ENCODE measurements around the gene FGGY.

The FGGY gene

GRCh38 chr1:59354709-59355337 is 57.9 kb downstream of the FGGY start:
- Histone ChIP-seq H3K36me3 (ENCODE audit: insufficient read depth, low read length) (no peaks in the 10 kb centered on the region), H3K27me3 (ENCODE audit: insufficient read depth, low read length) (no peaks in the 10 kb centered on the region), H3K4me1 (ENCODE audit: insufficient read depth, low read length) (peaks cover 6% of the 10 kb centered on the region; the same call in 1 of the 2 replicates), H3K4me3 (ENCODE audit: low read length) (no peak overlapping the region), H3K27ac (ENCODE audit: low read depth, low read length) (no peak overlapping the region), H3K9me3 (ENCODE audit: insufficient read depth, low read depth, low read length) (no peaks in the 10 kb centered on the region), H3K9ac (ENCODE audit: low read depth, low read length) (no peak overlapping the region)
- WGBS: 89% methylated on average over 4 of the region's 5 CpGs

- H3K36me3 ChIP-seq (ENCODE audit: insufficient read depth, low read length): no peaks in the 10 kb centered on the region
- no peak overlapping the region for H3K4me3 ChIP-seq (ENCODE audit: low read length)
- peaks cover 6% of the 10 kb centered on the region; the same call in 1 of the 2 replicates for H3K4me1 ChIP-seq (ENCODE audit: insufficient read depth, low read length)
- H3K9ac ChIP-seq (ENCODE audit: low read depth, low read length): no peak overlapping the region
- H3K9me3 ChIP-seq (ENCODE audit: insufficient read depth, low read depth, low read length): no peaks in the 10 kb centered on the region
- no peak overlapping the region for H3K27ac ChIP-seq (ENCODE audit: low read depth, low read length)
- H3K27me3 ChIP-seq (ENCODE audit: insufficient read depth, low read length): no peaks in the 10 kb centered on the region
Observed at GRCh38 chr1:59355361-59355760, 58.5 kb downstream of the FGGY start.

GRCh38 chr1:59356627-59357026 is 59.7 kb downstream of the FGGY start:
- Histone ChIP-seq H3K9ac (ENCODE audit: low read depth, low read length) (no peak overlapping the region), H3K27ac (ENCODE audit: low read depth, low read length) (no peak overlapping the region), H3K9me3 (ENCODE audit: insufficient read depth, low read depth, low read length) (no peaks in the 10 kb centered on the region), H3K36me3 (ENCODE audit: insufficient read depth, low read length) (no peaks in the 10 kb centered on the region), H3K27me3 (ENCODE audit: insufficient read depth, low read length) (no peaks in the 10 kb centered on the region), H3K4me3 (ENCODE audit: low read length) (no peak overlapping the region), H3K4me1 (ENCODE audit: insufficient read depth, low read length) (peaks cover 6% of the 10 kb centered on the region; the same call in 1 of the 2 replicates)
- WGBS: 95% methylated on average over 1 of the region's 1 CpG

GRCh38 chr1:59357645-59358320 is 60.9 kb downstream of the FGGY start:
- peaks cover 6% of the 10 kb centered on the region; the same call in 1 of the 2 replicates for H3K4me1 ChIP-seq (ENCODE audit: insufficient read depth, low read length)
- H3K27ac ChIP-seq (ENCODE audit: low read depth, low read length): no peak overlapping the region
- no peak overlapping the region for H3K4me3 ChIP-seq (ENCODE audit: low read length)
- no peaks in the 10 kb centered on the region for H3K9me3 ChIP-seq (ENCODE audit: insufficient read depth, low read depth, low read length)
- 87% methylated on average over 4 of the region's 5 CpGs for WGBS
- no peaks in the 10 kb centered on the region for H3K36me3 ChIP-seq (ENCODE audit: insufficient read depth, low read length)
- no peaks in the 10 kb centered on the region for H3K27me3 ChIP-seq (ENCODE audit: insufficient read depth, low read length)
- no peak overlapping the region for H3K9ac ChIP-seq (ENCODE audit: low read depth, low read length)

GRCh38 chr1:59359325-59359724 is 62.4 kb downstream of the FGGY start:
- Histone ChIP-seq H3K4me3 (ENCODE audit: low read length) (no peak overlapping the region), H3K27me3 (ENCODE audit: insufficient read depth, low read length) (no peaks in the 10 kb centered on the region), H3K9me3 (ENCODE audit: insufficient read depth, low read depth, low read length) (no peaks in the 10 kb centered on the region), H3K9ac (ENCODE audit: low read depth, low read length) (no peak overlapping the region), H3K27ac (ENCODE audit: low read depth, low read length) (no peak overlapping the region), H3K4me1 (ENCODE audit: insufficient read depth, low read length) (peaks cover 6% of the 10 kb centered on the region; the same call in 1 of the 2 replicates), H3K36me3 (ENCODE audit: insufficient read depth, low read length) (no peaks in the 10 kb centered on the region)
- WGBS: no CpG with 5 or more reads among the region's 1 CpG

GRCh38 chr1:59360170-59360569 is 63.3 kb downstream of the FGGY start:
- Histone ChIP-seq H3K4me3 (ENCODE audit: low read length) (no peak overlapping the region), H3K9me3 (ENCODE audit: insufficient read depth, low read depth, low read length) (no peaks in the 10 kb centered on the region), H3K4me1 (ENCODE audit: insufficient read depth, low read length) (peaks cover 6% of the 10 kb centered on the region; the same call in 1 of the 2 replicates), H3K27ac (ENCODE audit: low read depth, low read length) (no peak overlapping the region), H3K9ac (ENCODE audit: low read depth, low read length) (no peak overlapping the region), H3K27me3 (ENCODE audit: insufficient read depth, low read length) (no peaks in the 10 kb centered on the region), H3K36me3 (ENCODE audit: insufficient read depth, low read length) (no peaks in the 10 kb centered on the region)
- WGBS: 93% methylated on average over 4 of the region's 4 CpGs

GRCh38 chr1:59360729-59361128 is 63.8 kb downstream of the FGGY start:
- H3K27ac ChIP-seq (ENCODE audit: low read depth, low read length): no peak overlapping the region
- no peaks in the 10 kb centered on the region for H3K27me3 ChIP-seq (ENCODE audit: insufficient read depth, low read length)
- no peaks in the 10 kb centered on the region for H3K36me3 ChIP-seq (ENCODE audit: insufficient read depth, low read length)
- peaks cover 6% of the 10 kb centered on the region; the same call in 1 of the 2 replicates for H3K4me1 ChIP-seq (ENCODE audit: insufficient read depth, low read length)
- no peak overlapping the region for H3K9ac ChIP-seq (ENCODE audit: low read depth, low read length)
- no peak overlapping the region for H3K4me3 ChIP-seq (ENCODE audit: low read length)
- 92% methylated on average over 2 of the region's 2 CpGs for WGBS
- no peaks in the 10 kb centered on the region for H3K9me3 ChIP-seq (ENCODE audit: insufficient read depth, low read depth, low read length)

- Histone ChIP-seq H3K36me3 (ENCODE audit: insufficient read depth, low read length) (no peaks in the 10 kb centered on the region), H3K4me1 (ENCODE audit: insufficient read depth, low read length) (peaks cover 6% of the 10 kb centered on the region; the same call in 1 of the 2 replicates), H3K27ac (ENCODE audit: low read depth, low read length) (no peak overlapping the region), H3K4me3 (ENCODE audit: low read length) (no peak overlapping the region), H3K9ac (ENCODE audit: low read depth, low read length) (no peak overlapping the region), H3K9me3 (ENCODE audit: insufficient read depth, low read depth, low read length) (no peaks in the 10 kb centered on the region), H3K27me3 (ENCODE audit: insufficient read depth, low read length) (no peaks in the 10 kb centered on the region)
- WGBS: 95% methylated on average over 8 of the region's 8 CpGs
Observed at GRCh38 chr1:59361766-59362165, 64.9 kb downstream of the FGGY start.

GRCh38 chr1:59364037-59364436 is 67.1 kb downstream of the FGGY start:
- H3K27ac ChIP-seq (ENCODE audit: low read depth, low read length): no peak overlapping the region
- H3K4me1 ChIP-seq (ENCODE audit: insufficient read depth, low read length): peaks cover 6% of the 10 kb centered on the region; the same call in 1 of the 2 replicates

GRCh38 chr1:59366346-59366745 is 69.5 kb downstream of the FGGY start:
- H3K4me1 ChIP-seq (ENCODE audit: insufficient read depth, low read length): no peaks in the 10 kb centered on the region
- H3K36me3 ChIP-seq (ENCODE audit: insufficient read depth, low read length): no peaks in the 10 kb centered on the region
- 95% methylated on average over 4 of the region's 5 CpGs for WGBS
- H3K27me3 ChIP-seq (ENCODE audit: insufficient read depth, low read length): no peaks in the 10 kb centered on the region
- peaks cover 4% of the 10 kb centered on the region for H3K9me3 ChIP-seq (ENCODE audit: insufficient read depth, low read depth, low read length)
- H3K4me3 ChIP-seq (ENCODE audit: low read length): no peak overlapping the region
- H3K27ac ChIP-seq (ENCODE audit: low read depth, low read length): no peak overlapping the region
- H3K9ac ChIP-seq (ENCODE audit: low read depth, low read length): no peak overlapping the region

More at GRCh38 chr1:59364037-59364436, 67.1 kb downstream of the FGGY start:
- 92% methylated on average over 2 of the region's 2 CpGs for WGBS
- Histone ChIP-seq H3K36me3 (ENCODE audit: insufficient read depth, low read length) (no peaks in the 10 kb centered on the region), H3K27me3 (ENCODE audit: insufficient read depth, low read length) (no peaks in the 10 kb centered on the region), H3K9me3 (ENCODE audit: insufficient read depth, low read depth, low read length) (peaks cover 4% of the 10 kb centered on the region), H3K4me3 (ENCODE audit: low read length) (no peak overlapping the region), H3K9ac (ENCODE audit: low read depth, low read length) (no peak overlapping the region)

GRCh38 chr1:59367301-59368007 is 70.6 kb downstream of the FGGY start:
- Histone ChIP-seq H3K9ac (ENCODE audit: low read depth, low read length) (no peak overlapping the region), H3K4me3 (ENCODE audit: low read length) (no peak overlapping the region)

More at GRCh38 chr1:59367301-59368007, 70.6 kb downstream of the FGGY start:
- Histone ChIP-seq H3K4me1 (ENCODE audit: insufficient read depth, low read length) (no peaks in the 10 kb centered on the region), H3K27ac (ENCODE audit: low read depth, low read length) (no peak overlapping the region), H3K36me3 (ENCODE audit: insufficient read depth, low read length) (no peaks in the 10 kb centered on the region), H3K27me3 (ENCODE audit: insufficient read depth, low read length) (no peaks in the 10 kb centered on the region), H3K9me3 (ENCODE audit: insufficient read depth, low read depth, low read length) (peaks cover 4% of the 10 kb centered on the region)
- WGBS: 91% methylated on average over 6 of the region's 6 CpGs
